Gastroesophageal sphincter (tissue), 3 donors: ENCODE results near the gene TRAPPC5.

Experiments used
- POLR2A ChIP-seq, 2 donors: fragments of 450-650 bp; IDR thresholded peaks; one replicate each; pipeline ENCODE4 v1.6.1; 2017; ENCODE audit warnings: antibody characterized with exemption in 2 of 2, mild to moderate bottlenecking in 2 of 2, moderate library complexity in 1 of 2
- POLR2AphosphoS5 ChIP-seq: sonication (generic); formaldehyde crosslinking; IDR thresholded peaks from one replicate; pipeline ENCODE4 v1.6.1; 2017; ENCODE audit warnings: antibody characterized with exemption
- TF ChIP-seq, protein P1 (sequence below), 4 experiments: fragments of 200-600 bp in 2 of 4; fragments of 450-650 bp in 2 of 4; sonication (generic) in 1 of 4; IDR thresholded peaks; one replicate each; pipeline ENCODE4 v1.5.1; 2017 to 2019; ENCODE audit warnings: antibody characterized with exemption in 4 of 4, mild to moderate bottlenecking in 2 of 4, moderate library complexity in 2 of 4

DNA sequence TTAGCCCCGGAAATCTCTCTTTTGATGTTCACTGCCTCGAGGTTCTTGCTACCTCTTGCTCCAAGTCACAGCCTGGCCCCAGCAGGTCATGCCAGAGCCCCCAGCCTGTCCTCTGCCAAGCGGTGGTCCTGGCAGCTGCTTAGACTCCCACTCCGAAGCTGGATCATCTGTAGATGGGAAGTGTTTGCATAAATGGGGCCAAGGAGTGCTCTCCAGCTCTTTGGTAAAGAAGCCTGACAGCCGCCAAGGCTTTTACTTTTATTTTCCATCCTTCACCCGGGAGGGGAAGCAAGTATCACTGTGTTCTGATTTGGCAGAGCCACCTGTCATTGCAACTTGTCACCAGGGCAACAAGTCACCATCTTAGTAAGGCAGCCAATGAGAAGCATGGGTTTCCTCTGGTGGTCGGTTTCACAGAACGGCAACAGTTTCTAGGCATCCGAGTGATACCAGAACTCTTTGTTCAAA is 22.4 kb upstream of the TRAPPC5 start:
- TF ChIP-seq, protein P1, sequence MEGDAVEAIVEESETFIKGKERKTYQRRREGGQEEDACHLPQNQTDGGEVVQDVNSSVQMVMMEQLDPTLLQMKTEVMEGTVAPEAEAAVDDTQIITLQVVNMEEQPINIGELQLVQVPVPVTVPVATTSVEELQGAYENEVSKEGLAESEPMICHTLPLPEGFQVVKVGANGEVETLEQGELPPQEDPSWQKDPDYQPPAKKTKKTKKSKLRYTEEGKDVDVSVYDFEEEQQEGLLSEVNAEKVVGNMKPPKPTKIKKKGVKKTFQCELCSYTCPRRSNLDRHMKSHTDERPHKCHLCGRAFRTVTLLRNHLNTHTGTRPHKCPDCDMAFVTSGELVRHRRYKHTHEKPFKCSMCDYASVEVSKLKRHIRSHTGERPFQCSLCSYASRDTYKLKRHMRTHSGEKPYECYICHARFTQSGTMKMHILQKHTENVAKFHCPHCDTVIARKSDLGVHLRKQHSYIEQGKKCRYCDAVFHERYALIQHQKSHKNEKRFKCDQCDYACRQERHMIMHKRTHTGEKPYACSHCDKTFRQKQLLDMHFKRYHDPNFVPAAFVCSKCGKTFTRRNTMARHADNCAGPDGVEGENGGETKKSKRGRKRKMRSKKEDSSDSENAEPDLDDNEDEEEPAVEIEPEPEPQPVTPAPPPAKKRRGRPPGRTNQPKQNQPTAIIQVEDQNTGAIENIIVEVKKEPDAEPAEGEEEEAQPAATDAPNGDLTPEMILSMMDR (IDR thresholded peaks at IDR 0.05) = no peak
- TF ChIP-seq POLR2AphosphoS5 (no peak), POLR2A (IDR thresholded peaks at IDR 0.05) (no peak)
